Measurements from ENCODE around the gene FADS2. TPM values are rescaled to one million over a fixed set of nuclear protein-coding genes. Genes with fewer than 3 reads are reported as not detected.

Gene FADS2
- total RNA-seq, 1 experiment from 2014 or later: 17.1 TPM

- Histone ChIP-seq H4K20me1 (ENCODE audit: insufficient read depth) (no peaks in the 10 kb centered on the region), H2AFZ (ENCODE audit: low read depth, low read length, poor library complexity, severe bottlenecking) (no peak overlapping the region), H3K9me2 (ENCODE audit: insufficient read depth) (no peaks in the 10 kb centered on the region), H3K9ac (ENCODE audit: low read length) (no peak overlapping the region; the same call in 1 of the 2 replicates), H3K4me3 (replicated peaks in 1 of 2; ENCODE audit: low read depth in 1 of 2, low read length in 2 of 2) (no peak overlapping the region), H3K27ac (ENCODE audit: low read depth, low read length) (peak overlapping the region; percentile 17; the same call in 1 of the 2 replicates), H3K4me1 (ENCODE audit: control insufficient read depth in 1 of 2, insufficient read depth in 2 of 2, low read length in 2 of 2) (peaks cover 21 to 32% of the 10 kb centered on the region in 2 experiments), H3K27me3 (ENCODE audit: insufficient read depth, low read length) (no peaks in the 10 kb centered on the region), H3K36me3 (ENCODE audit: control insufficient read depth in 1 of 2, insufficient read depth in 2 of 2, low read length in 2 of 2) (peaks cover 0 to 3% of the 10 kb centered on the region in 2 experiments; a peak in 1 of 4 replicates), H3K9me3 (ENCODE audit: control insufficient read depth in 1 of 2, insufficient read depth in 1 of 2, low read depth in 1 of 2, low read length in 2 of 2) (peaks cover 0 to 6% of the 10 kb centered on the region in 2 experiments; a peak in 1 of 4 replicates), H3K4me2 (ENCODE audit: low read length) (no peak overlapping the region), H3K79me2 (ENCODE audit: insufficient read depth, low read length) (no peaks in the 10 kb centered on the region; the same call in 1 of the 2 replicates)
- ChIA-PET RAD21 (ENCODE audit: low non-redundant PET in 1 of 2, low total read pairs in 2 of 2, uncharacterized antibody in 2 of 2, unreplicated experiment in 2 of 2) (no interaction called here), CTCF (interaction anchor here (0.6 to 1.1 kb wide), 3 partner anchors 11 to 1794 kb away, joined by 3 to 4 read pairs (median 3); no protein-coding TSS in a partner anchor), POLR2A (no interaction called here)
- no peak for DNase-seq (ENCODE audit: low read depth, low spot score)
- BruUV-seq (replicated peaks): no TSS peak
- intact Hi-C loops (cut with micrococcal nuclease): no loop called here
- ATAC-seq: no peak
- TF ChIP-seq ZFX (IDR thresholded peaks at IDR 0.05) (no peak), YY1 (IDR thresholded peaks at IDR 0.05; ENCODE audit: extremely low read depth, insufficient replicate concordance, low read depth, low read length) (peak; percentile 38), SRF (IDR thresholded peaks at IDR 0.05; ENCODE audit: low read depth) (no peak)
Observed at GRCh38 chr11:61887839-61888494, 59.9 kb downstream of the FADS2 start.

- Histone ChIP-seq H3K9me2 (ENCODE audit: insufficient read depth) (no peaks in the 10 kb centered on the region), H3K27ac (ENCODE audit: low read depth, low read length) (no peak overlapping the region), H2AFZ (ENCODE audit: low read depth, low read length, poor library complexity, severe bottlenecking) (no peak overlapping the region), H3K36me3 (ENCODE audit: control insufficient read depth in 1 of 2, insufficient read depth in 2 of 2, low read length in 2 of 2) (peaks cover 0 to 3% of the 10 kb centered on the region in 2 experiments; a peak in 1 of 4 replicates), H3K9me3 (ENCODE audit: control insufficient read depth in 1 of 2, insufficient read depth in 1 of 2, low read depth in 1 of 2, low read length in 2 of 2) (peaks cover 0 to 6% of the 10 kb centered on the region in 2 experiments; a peak in 1 of 4 replicates), H3K4me2 (ENCODE audit: low read length) (no peak overlapping the region), H3K27me3 (ENCODE audit: insufficient read depth, low read length) (no peaks in the 10 kb centered on the region), H3K4me1 (ENCODE audit: control insufficient read depth in 1 of 2, insufficient read depth in 2 of 2, low read length in 2 of 2) (peaks cover 21 to 32% of the 10 kb centered on the region in 2 experiments), H3K4me3 (replicated peaks in 1 of 2; ENCODE audit: low read depth in 1 of 2, low read length in 2 of 2) (no peak overlapping the region), H3K79me2 (ENCODE audit: insufficient read depth, low read length) (no peaks in the 10 kb centered on the region; the same call in 1 of the 2 replicates), H4K20me1 (ENCODE audit: insufficient read depth) (no peaks in the 10 kb centered on the region), H3K9ac (ENCODE audit: low read length) (no peak overlapping the region)
- intact Hi-C loops (cut with micrococcal nuclease): no loop called here
- ATAC-seq: no peak
- ChIA-PET RAD21 (ENCODE audit: low non-redundant PET in 1 of 2, low total read pairs in 2 of 2, uncharacterized antibody in 2 of 2, unreplicated experiment in 2 of 2) (no interaction called here), CTCF (interaction anchor here (0.6 to 1.1 kb wide), 3 partner anchors 10 to 1794 kb away, joined by 3 to 4 read pairs (median 3); no protein-coding TSS in a partner anchor), POLR2A (no interaction called here)
- DNase-seq (ENCODE audit: low read depth, low spot score): no peak
- TSS peak; percentile 21 for BruUV-seq (replicated peaks)
- TF ChIP-seq CBX3 (IDR thresholded peaks at IDR 0.05; ENCODE audit: low read depth) (no peak), EZH2 (IDR thresholded peaks at IDR 0.05) (no peak), MAX (IDR thresholded peaks at IDR 0.05) (no peak), EGR1 (IDR thresholded peaks at IDR 0.05; ENCODE audit: low read depth) (no peak), SRF (IDR thresholded peaks at IDR 0.05; ENCODE audit: low read depth) (no peak), YY1 (IDR thresholded peaks at IDR 0.05; ENCODE audit: extremely low read depth, insufficient replicate concordance, low read depth, low read length) (no peak), ZFX (IDR thresholded peaks at IDR 0.05) (no peak), FOSL1 (IDR thresholded peaks at IDR 0.05; ENCODE audit: low read depth) (no peak), CTCF (IDR thresholded peaks at IDR 0.05 in 2 of 3, conservative IDR thresholded peaks at IDR 0.05 in 1 of 3; ENCODE audit: borderline replicate concordance in 1 of 3, insufficient read depth in 1 of 3, low read depth in 2 of 3, low read length in 2 of 3) (no peak), ELF1 (IDR thresholded peaks at IDR 0.05; ENCODE audit: borderline replicate concordance, low read depth) (no peak), CEBPB (IDR thresholded peaks at IDR 0.05; ENCODE audit: low read depth) (no peak), SIN3A (IDR thresholded peaks at IDR 0.05; ENCODE audit: low read depth) (no peak), TCF7L2 (IDR thresholded peaks at IDR 0.05; ENCODE audit: borderline replicate concordance, extremely low read depth, insufficient read depth, insufficient read length) (no peak), SP1 (IDR thresholded peaks at IDR 0.05; ENCODE audit: low read depth) (no peak), JUND (IDR thresholded peaks at IDR 0.05) (no peak)
Observed at GRCh38 chr11:61888590-61888989, 60.5 kb downstream of the FADS2 start.

Data from HCT116 (cell line).